ENCODE measurements around the gene CMTM4. TPM values are rescaled to one million over a fixed set of nuclear protein-coding genes. Genes with fewer than 3 reads are reported as not detected.
"Not testable (repeated sequence)": the region's sequence is repeated elsewhere in the genome, so short reads cannot be mapped to it uniquely, and the experiment has no call there.

Gene CMTM4
- total and polyA plus RNA-seq, 2 experiments from 2014 or later, result 3.5 to 21.1 TPM

DNA sequence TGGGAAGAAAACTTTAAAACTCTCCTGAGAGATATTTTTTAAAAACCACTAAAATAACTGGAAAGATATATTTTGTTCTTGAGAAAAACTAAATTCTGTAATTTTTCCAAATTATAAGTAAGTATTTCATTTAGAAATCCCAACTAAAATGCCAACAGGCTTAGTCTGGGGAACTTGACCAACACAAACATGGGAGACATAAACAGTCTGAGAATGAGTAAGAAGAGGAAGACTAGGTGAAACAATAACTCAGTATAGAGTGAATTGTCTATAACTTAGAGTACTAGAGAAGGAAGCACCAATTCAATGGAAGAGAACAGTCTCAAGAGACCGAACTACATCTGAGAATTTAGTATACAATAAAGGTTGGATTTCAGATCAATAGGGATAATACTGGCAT lies 127.4 kb downstream of the CMTM4 start:
- peak; percentile 80 for DNase-seq
- Histone ChIP-seq H3K4me3 (peak overlapping the region; percentile 6; the same call in 1 of the 2 replicates), H3K9ac (no peak overlapping the region), H3K9me2 (ENCODE audit: insufficient read depth) (no peaks in the 10 kb centered on the region), H3K4me2 (ENCODE audit: unreplicated experiment) (peak overlapping the region; percentile 9), H3K27ac (peak overlapping the region; percentile 27), H3F3A (ENCODE audit: insufficient read depth) (peaks cover 25% of the 10 kb centered on the region), H3K4me1 (ENCODE audit: insufficient read depth) (peaks cover 24% of the 10 kb centered on the region), H4K20me1 (ENCODE audit: insufficient read depth) (no peaks in the 10 kb centered on the region), H3K36me3 (ENCODE audit: low read depth) (no peaks in the 10 kb centered on the region), H3K9me3 (ENCODE audit: low read depth) (no peaks in the 10 kb centered on the region), H2AFZ (no peak overlapping the region), H3K79me2 (ENCODE audit: insufficient read depth) (no peaks in the 10 kb centered on the region), H3K27me3 (replicated peaks; ENCODE audit: insufficient read depth) (no peaks in the 10 kb centered on the region)
- TF ChIP-seq EZH2 (IDR thresholded peaks at IDR 0.05; ENCODE audit: insufficient read depth, poor library complexity, severe bottlenecking), result no peak
- TF ChIP-seq EZH2phosphoT487 (IDR thresholded peaks at IDR 0.05; ENCODE audit: insufficient read depth, low read depth), result no peak
- in situ Hi-C loops (cut with MboI), result no loop called here
- 97 to 100% methylated on average over 1 of the region's 1 CpG for WGBS, 2 experiments (ENCODE audit: low coverage in 1 of 2, low lambda C conversion rate in 2 of 2, missing lambda C conversion rate in 2 of 2)

DNA sequence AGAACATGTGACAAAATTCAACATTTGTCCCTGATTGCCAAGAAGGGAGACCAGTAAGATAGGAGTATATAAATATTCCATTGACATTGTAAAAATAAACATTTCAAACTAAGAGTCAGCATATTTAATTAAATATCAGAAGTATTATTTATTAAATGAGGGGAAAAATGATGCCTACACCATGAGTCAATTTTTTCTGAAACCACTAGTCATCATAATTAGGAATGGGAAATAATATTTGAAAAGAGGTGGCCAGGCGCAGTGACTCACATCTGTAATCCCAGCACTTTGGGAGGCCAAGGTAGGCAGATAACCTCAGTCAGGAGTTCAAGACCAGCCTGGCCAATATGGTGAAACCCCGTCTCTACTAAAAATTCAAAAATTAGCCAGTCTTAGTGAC lies 128.2 kb downstream of the CMTM4 start:
- Histone ChIP-seq H3F3A (ENCODE audit: insufficient read depth) (peaks cover 25% of the 10 kb centered on the region), H3K4me1 (ENCODE audit: insufficient read depth) (peaks cover 24% of the 10 kb centered on the region), H3K9ac (no peak overlapping the region), H3K4me3 (no peak overlapping the region), H3K4me2 (ENCODE audit: unreplicated experiment) (peak overlapping the region; percentile 9), H2AFZ (no peak overlapping the region), H3K9me2 (ENCODE audit: insufficient read depth) (no peaks in the 10 kb centered on the region), H3K79me2 (ENCODE audit: insufficient read depth) (0 out of 2 replicates have a peak, but pooled peaks cover under 1% of the 10 kb centered on the region), H4K20me1 (ENCODE audit: insufficient read depth) (no peaks in the 10 kb centered on the region), H3K9me3 (ENCODE audit: low read depth) (no peaks in the 10 kb centered on the region), H3K27me3 (replicated peaks; ENCODE audit: insufficient read depth) (no peaks in the 10 kb centered on the region), H3K36me3 (ENCODE audit: low read depth) (no peaks in the 10 kb centered on the region), H3K27ac (peak overlapping the region; percentile 27)
- in situ Hi-C loops (cut with MboI), result no loop called here
- peak; percentile 30 for DNase-seq
- TF ChIP-seq EZH2 (IDR thresholded peaks at IDR 0.05; ENCODE audit: insufficient read depth, poor library complexity, severe bottlenecking), result no peak
- TF ChIP-seq EZH2phosphoT487 (IDR thresholded peaks at IDR 0.05; ENCODE audit: insufficient read depth, low read depth), result no peak
- WGBS, 2 experiments (ENCODE audit: low coverage in 1 of 2, low lambda C conversion rate in 2 of 2, missing lambda C conversion rate in 2 of 2), result 95 to 98% methylated on average over 2 of the region's 2 CpGs

DNA sequence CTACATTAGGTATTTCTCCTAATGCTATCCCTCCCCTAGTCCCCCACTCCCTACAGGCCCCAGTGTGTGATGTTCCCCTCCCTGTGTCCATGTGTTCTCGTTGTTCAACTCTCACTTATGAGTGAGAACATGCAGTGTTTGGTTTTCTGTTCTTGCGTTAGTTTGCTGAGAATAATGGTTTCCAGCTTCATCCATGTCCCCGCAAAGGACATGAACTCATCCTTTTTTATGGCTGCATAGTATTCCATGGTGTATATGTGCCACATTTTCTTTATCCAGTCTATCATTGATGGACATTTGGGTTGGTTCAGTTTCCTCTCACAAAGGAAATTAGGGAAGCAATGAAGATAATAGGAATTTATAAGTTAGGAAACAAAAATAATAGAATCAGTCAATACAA lies 129.3 kb downstream of the CMTM4 start:
- H4K20me1 ChIP-seq (ENCODE audit: insufficient read depth); H3K9ac ChIP-seq; H3K27me3 ChIP-seq (replicated peaks; ENCODE audit: insufficient read depth); H3K79me2 ChIP-seq (ENCODE audit: insufficient read depth); H3K36me3 ChIP-seq (ENCODE audit: low read depth); H3K4me2 ChIP-seq (ENCODE audit: unreplicated experiment); H3K9me2 ChIP-seq (ENCODE audit: insufficient read depth); in situ Hi-C loops (cut with MboI); DNase-seq; H3K4me3 ChIP-seq; H3K27ac ChIP-seq; H2AFZ ChIP-seq; H3K9me3 ChIP-seq (ENCODE audit: low read depth): not testable (repeated sequence)
- peaks cover 25% of the 10 kb centered on the region for H3F3A ChIP-seq (ENCODE audit: insufficient read depth)
- 93 to 97% methylated on average over 2 to 3 of the region's 3 CpGs for WGBS, 2 experiments (ENCODE audit: low coverage in 1 of 2, low lambda C conversion rate in 2 of 2, missing lambda C conversion rate in 2 of 2)
- H3K4me1 ChIP-seq (ENCODE audit: insufficient read depth), result peaks cover 24% of the 10 kb centered on the region

DNA sequence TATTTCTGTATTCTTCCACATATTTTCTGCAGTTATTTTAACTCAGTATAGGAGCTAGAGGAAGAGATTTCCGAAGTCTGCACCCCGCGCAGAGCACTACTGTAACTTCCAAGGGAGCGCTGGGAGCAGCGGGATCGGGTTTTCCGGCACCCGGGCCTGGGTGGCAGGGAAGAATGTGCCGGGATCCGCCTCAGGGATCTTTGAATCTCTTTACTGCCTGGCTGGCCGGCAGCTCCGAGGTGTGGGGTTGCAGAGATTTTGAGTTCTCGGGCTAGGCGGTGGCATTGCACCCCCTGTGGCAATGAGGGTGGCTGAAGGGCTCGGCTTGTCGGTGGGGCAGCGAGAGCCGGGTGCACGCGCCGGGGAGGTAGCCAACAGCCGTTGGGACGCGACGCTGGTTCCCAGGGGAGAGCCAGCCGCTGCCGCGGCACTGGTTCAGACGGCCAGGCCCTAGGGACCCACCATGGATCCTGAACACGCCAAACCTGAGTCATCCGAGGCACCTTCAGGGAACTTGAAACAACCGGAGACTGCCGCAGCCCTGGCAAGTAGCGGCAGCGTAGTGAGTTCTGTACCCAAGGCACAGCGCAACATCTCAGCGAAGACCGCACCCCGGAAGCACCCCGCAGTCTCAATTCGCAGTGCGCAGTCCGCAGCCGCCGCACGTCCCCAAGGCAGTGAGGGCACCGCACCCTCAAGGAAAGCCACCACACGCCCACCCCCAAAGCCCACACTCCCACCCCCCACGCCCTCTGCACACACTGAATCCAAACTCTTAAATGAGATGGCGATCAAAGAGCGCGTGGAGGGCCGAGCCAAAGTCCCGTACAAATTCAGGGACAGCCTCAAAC lies 130.3 kb downstream of the CMTM4 start, which contains the start of gene CMTM1:
CMTM1 (plus strand) TSS at position 389 of the 851 bp plus-strand sequence; CDS start at position 464, 75 bp downstream.
- WGBS, 2 experiments (ENCODE audit: low coverage in 1 of 2, low lambda C conversion rate in 2 of 2, missing lambda C conversion rate in 2 of 2), result 95 to 98% methylated on average over 15 to 54 of the region's 54 CpGs
- Histone ChIP-seq H3K36me3 (ENCODE audit: low read depth) (no peaks in the 10 kb centered on the region), H3K4me2 (ENCODE audit: unreplicated experiment) (no peak within 1 kb of the TSS), H3K4me1 (ENCODE audit: insufficient read depth) (peaks cover 24% of the 10 kb centered on the region), H3K79me2 (ENCODE audit: insufficient read depth) (peaks cover 8% of the 10 kb centered on the region; the same call in 1 of the 2 replicates), H2AFZ (no peak within 1 kb of the TSS), H3K9ac (no peak within 1 kb of the TSS), H3K4me3 (no peak within 1 kb of the TSS), H3F3A (ENCODE audit: insufficient read depth) (peaks cover 25% of the 10 kb centered on the region), H3K27me3 (replicated peaks; ENCODE audit: insufficient read depth) (no peaks in the 10 kb centered on the region), H4K20me1 (ENCODE audit: insufficient read depth) (no peaks in the 10 kb centered on the region), H3K9me2 (ENCODE audit: insufficient read depth) (no peaks in the 10 kb centered on the region), H3K9me3 (ENCODE audit: low read depth) (no peaks in the 10 kb centered on the region), H3K27ac (no peak within 1 kb of the TSS)
- no peak for TF ChIP-seq EZH2phosphoT487 (IDR thresholded peaks at IDR 0.05; ENCODE audit: insufficient read depth, low read depth)
- no peak for TF ChIP-seq EZH2 (IDR thresholded peaks at IDR 0.05; ENCODE audit: insufficient read depth, poor library complexity, severe bottlenecking)
- in situ Hi-C loops (cut with MboI), result no loop called here
- no peak for DNase-seq

Small RNA genes lying within 50 kb of the gene (small RNA-seq; reads per million reads assigned to genes)
- not detected for gene CKLF-CMTM1 (ENCODE audit: low read depth, low replicate concordance)

Other genes with a start within 250 kb of the CMTM4 start
- 57.5 and 58.8 TPM in 2 replicates for gene TK2, start 146.6 kb downstream of the CMTM4 start, total RNA-seq (2014; rRNA removed; shearing (Covaris generic))
- gene TK2, start 146.6 kb downstream of the CMTM4 start, polyA plus RNA-seq (2016; fragmentation: Nextera tagmentation; extraction: Ambion mirVana), result 27.9 and 28.2 TPM in 2 replicates
- gene CKLF, start 144.2 kb downstream of the CMTM4 start, total RNA-seq (2014; rRNA removed; shearing (Covaris generic)), result 64.2 and 130 TPM in 2 replicates
- gene CKLF, start 144.2 kb downstream of the CMTM4 start, polyA plus RNA-seq (2016; fragmentation: Nextera tagmentation; extraction: Ambion mirVana), result 107 and 108 TPM in 2 replicates
- 2.1 and 3.1 TPM in 2 replicates for gene CMTM1, start 130.3 kb downstream of the CMTM4 start, total RNA-seq (2014; rRNA removed; shearing (Covaris generic))
- gene CMTM1, start 130.3 kb downstream of the CMTM4 start, polyA plus RNA-seq (2016; fragmentation: Nextera tagmentation; extraction: Ambion mirVana), result 6.0 and 6.8 TPM in 2 replicates
- gene CMTM2, start 117.3 kb downstream of the CMTM4 start, total RNA-seq (2014; rRNA removed; shearing (Covaris generic)), result not detected in 2 replicates
- gene CMTM2, start 117.3 kb downstream of the CMTM4 start, polyA plus RNA-seq (2016; fragmentation: Nextera tagmentation; extraction: Ambion mirVana), result not detected in 2 replicates
- 21.9 and 32.6 TPM in 2 replicates for gene CMTM3, start 92.0 kb downstream of the CMTM4 start, total RNA-seq (2014; rRNA removed; shearing (Covaris generic))
- 43.9 and 47.0 TPM in 2 replicates for gene CMTM3, start 92.0 kb downstream of the CMTM4 start, polyA plus RNA-seq (2016; fragmentation: Nextera tagmentation; extraction: Ambion mirVana)
- 80.6 and 89.2 TPM in 2 replicates for gene DYNC1LI2, start 54.9 kb upstream of the CMTM4 start, total RNA-seq (2014; rRNA removed; shearing (Covaris generic))
- 173 TPM in 2 replicates for gene DYNC1LI2, start 54.9 kb upstream of the CMTM4 start, polyA plus RNA-seq (2016; fragmentation: Nextera tagmentation; extraction: Ambion mirVana)
- gene TERB1, start 104.8 kb upstream of the CMTM4 start, total RNA-seq (2014; rRNA removed; shearing (Covaris generic)), result not detected in 2 replicates
- gene TERB1, start 104.8 kb upstream of the CMTM4 start, polyA plus RNA-seq (2016; fragmentation: Nextera tagmentation; extraction: Ambion mirVana), result not detected in 2 replicates
- gene NAE1, start 134.2 kb upstream of the CMTM4 start, total RNA-seq (2014; rRNA removed; shearing (Covaris generic)), result 92.5 and 106 TPM in 2 replicates
- gene NAE1, start 134.2 kb upstream of the CMTM4 start, polyA plus RNA-seq (2016; fragmentation: Nextera tagmentation; extraction: Ambion mirVana), result 86.3 and 90.1 TPM in 2 replicates
- 0.65 TPM in 1 of 2 replicates, not detected in the other for gene CA7, start 147.7 kb upstream of the CMTM4 start, total RNA-seq (2014; rRNA removed; shearing (Covaris generic))
- not detected in 2 replicates for gene CA7, start 147.7 kb upstream of the CMTM4 start, polyA plus RNA-seq (2016; fragmentation: Nextera tagmentation; extraction: Ambion mirVana)
- gene PDP2, start 183.8 kb upstream of the CMTM4 start, total RNA-seq (2014; rRNA removed; shearing (Covaris generic)), result 3.9 and 38.2 TPM in 2 replicates
- 2.5 and 3.3 TPM in 2 replicates for gene PDP2, start 183.8 kb upstream of the CMTM4 start, polyA plus RNA-seq (2016; fragmentation: Nextera tagmentation; extraction: Ambion mirVana)
- gene CDH16, start 222.1 kb upstream of the CMTM4 start, total RNA-seq (2014; rRNA removed; shearing (Covaris generic)), result not detected in 2 replicates
- gene CDH16, start 222.1 kb upstream of the CMTM4 start, polyA plus RNA-seq (2016; fragmentation: Nextera tagmentation; extraction: Ambion mirVana), result not detected in 2 replicates
- gene RRAD, start 228.8 kb upstream of the CMTM4 start, total RNA-seq (2014; rRNA removed; shearing (Covaris generic)), result 0.22 and 1.1 TPM in 2 replicates
- gene RRAD, start 228.8 kb upstream of the CMTM4 start, polyA plus RNA-seq (2016; fragmentation: Nextera tagmentation; extraction: Ambion mirVana), result 0.70 and 0.76 TPM in 2 replicates
- gene CIAO2B, start 237.7 kb upstream of the CMTM4 start, total RNA-seq (2014; rRNA removed; shearing (Covaris generic)), result 76.1 and 111 TPM in 2 replicates
- gene CIAO2B, start 237.7 kb upstream of the CMTM4 start, polyA plus RNA-seq (2016; fragmentation: Nextera tagmentation; extraction: Ambion mirVana), result 173 and 182 TPM in 2 replicates
- 32.3 and 46.8 TPM in 2 replicates for gene CES2, start 238.8 kb upstream of the CMTM4 start, total RNA-seq (2014; rRNA removed; shearing (Covaris generic))
- gene CES2, start 238.8 kb upstream of the CMTM4 start, polyA plus RNA-seq (2016; fragmentation: Nextera tagmentation; extraction: Ambion mirVana), result 33.9 and 37.6 TPM in 2 replicates